Gastrocnemius medialis (tissue), 4 donors: ENCODE measurements around the gene NHLRC4.

Source experiments
- CTCF ChIP-seq, 5 experiments: fragments of 450-650 bp in 3 of 5; fragments of 200-600 bp in 2 of 5; sonication (generic) in 2 of 5; IDR thresholded peaks in 4 of 5; conservative IDR thresholded peaks in 1 of 5; 1 replicate in 4 of 5; 2 replicates in 1 of 5; pipeline ENCODE4 v1.5.1; 2016 to 2019; ENCODE audit warnings: antibody characterized with exemption in 5 of 5, mild to moderate bottlenecking in 3 of 5, moderate library complexity in 3 of 5
- POLR2A ChIP-seq, 2 donors: fragments of 450-650 bp; IDR thresholded peaks; one replicate each; pipeline ENCODE4 v1.6.1; 2017; ENCODE audit warnings: antibody characterized with exemption in 2 of 2, mild to moderate bottlenecking in 2 of 2, moderate library complexity in 2 of 2

GRCh38 chr16:588639-588888 lies 21.8 kb downstream of the NHLRC4 start:
- TF ChIP-seq CTCF (IDR thresholded peaks at IDR 0.05 in 4 of 5, conservative IDR thresholded peaks at IDR 0.05 in 1 of 5) (no peak), POLR2A (IDR thresholded peaks at IDR 0.05) (no peak)
